ENCODE results near the gene CDY2A.
"Not testable (repeated sequence)": the region's sequence is repeated elsewhere in the genome, so short reads cannot be mapped to it uniquely, and the experiment has no call there.

- TF ChIP-seq KDM1A (IDR thresholded peaks at IDR 0.05); NR1H2 (CRISPR knock-in tag; IDR thresholded peaks at IDR 0.05); ZNF76 (CRISPR knock-in tag; IDR thresholded peaks at IDR 0.05; ENCODE audit: borderline replicate concordance); MYC (IDR thresholded peaks at IDR 0.05; ENCODE audit: low read depth, low read length); MYC (CRISPR knock-in tag; IDR thresholded peaks at IDR 0.05; ENCODE audit: borderline replicate concordance, low read depth); ZNF407 (IDR thresholded peaks at IDR 0.05; ENCODE audit: low read depth); MCM2 (IDR thresholded peaks at IDR 0.05; ENCODE audit: low read depth); TEAD4 (IDR thresholded peaks at IDR 0.05; ENCODE audit: low read length); TEAD4 (CRISPR knock-in tag; IDR thresholded peaks at IDR 0.05; ENCODE audit: borderline replicate concordance); TSHZ1 (CRISPR knock-in tag; IDR thresholded peaks at IDR 0.05); POLR2A (conservative IDR thresholded peaks at IDR 0.05): not testable (repeated sequence)
- TF ChIP-seq, protein P1, sequence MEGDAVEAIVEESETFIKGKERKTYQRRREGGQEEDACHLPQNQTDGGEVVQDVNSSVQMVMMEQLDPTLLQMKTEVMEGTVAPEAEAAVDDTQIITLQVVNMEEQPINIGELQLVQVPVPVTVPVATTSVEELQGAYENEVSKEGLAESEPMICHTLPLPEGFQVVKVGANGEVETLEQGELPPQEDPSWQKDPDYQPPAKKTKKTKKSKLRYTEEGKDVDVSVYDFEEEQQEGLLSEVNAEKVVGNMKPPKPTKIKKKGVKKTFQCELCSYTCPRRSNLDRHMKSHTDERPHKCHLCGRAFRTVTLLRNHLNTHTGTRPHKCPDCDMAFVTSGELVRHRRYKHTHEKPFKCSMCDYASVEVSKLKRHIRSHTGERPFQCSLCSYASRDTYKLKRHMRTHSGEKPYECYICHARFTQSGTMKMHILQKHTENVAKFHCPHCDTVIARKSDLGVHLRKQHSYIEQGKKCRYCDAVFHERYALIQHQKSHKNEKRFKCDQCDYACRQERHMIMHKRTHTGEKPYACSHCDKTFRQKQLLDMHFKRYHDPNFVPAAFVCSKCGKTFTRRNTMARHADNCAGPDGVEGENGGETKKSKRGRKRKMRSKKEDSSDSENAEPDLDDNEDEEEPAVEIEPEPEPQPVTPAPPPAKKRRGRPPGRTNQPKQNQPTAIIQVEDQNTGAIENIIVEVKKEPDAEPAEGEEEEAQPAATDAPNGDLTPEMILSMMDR (IDR thresholded peaks at IDR 0.05 in 2 of 3, conservative IDR thresholded peaks at IDR 0.05 in 1 of 3; ENCODE audit: insufficient read depth in 2 of 3, low read depth in 1 of 3, low read length in 3 of 3) = not testable (repeated sequence)
Observed at GRCh38 chrY:18025487-18025886, at the start of gene CDY2A.
